SK-N-SH treated with all-trans-retinoic acid at 6 μM for 48 hours (cell line): ENCODE results near the gene PCDHGB5.

Experiments
- ATAC-seq: fragments of 200-7000 bp; cut with Tn5 transposase; 3 replicates; pipeline ENCODE4 v1.9.1; 2020; ENCODE audit warnings: mild to moderate bottlenecking, moderate library complexity
- ARNTL ChIP-seq: fragments of 450-650 bp; formaldehyde crosslinking; IDR thresholded peaks from 2 replicates; pipeline ENCODE4 v1.5.0; 2020; ENCODE audit warnings: low read depth, mild to moderate bottlenecking, moderate library complexity, borderline replicate concordance
- GLIS3 ChIP-seq: fragments of 250-450 bp; sonication (Bioruptor Pico); IDR thresholded peaks from 2 replicates; pipeline ENCODE4 v1.5.0; 2020; ENCODE audit warnings: mild to moderate bottlenecking, moderate library complexity
- ISL1 ChIP-seq: fragments of 250-450 bp; sonication (Bioruptor Pico); IDR thresholded peaks from 2 replicates; pipeline ENCODE4 v2.1.2; 2022; ENCODE audit warnings: mild to moderate bottlenecking, moderate library complexity
- OSR1 ChIP-seq: fragments of 250-450 bp; sonication (Bioruptor Pico); IDR thresholded peaks from 2 replicates; pipeline ENCODE4 v1.8.0; 2022; ENCODE audit warnings: moderate library complexity, mild to moderate bottlenecking, inconsistent platforms
- PATZ1 ChIP-seq: fragments of 250-450 bp; sonication (Bioruptor Pico); IDR thresholded peaks from 2 replicates; pipeline ENCODE4 v1.8.0; 2020; ENCODE audit warnings: mild to moderate bottlenecking, moderate library complexity, borderline replicate concordance
- POU6F1 ChIP-seq: fragments of 250-450 bp; sonication (Bioruptor Pico); IDR thresholded peaks from 2 replicates; pipeline ENCODE4 v1.8.0; 2021; ENCODE audit warnings: low read depth, mild to moderate bottlenecking, moderate library complexity, borderline replicate concordance
- PPARA ChIP-seq: fragments of 250-450 bp; sonication (Bioruptor Pico); IDR thresholded peaks from 2 replicates; pipeline ENCODE4 v1.5.0; 2020; ENCODE audit warnings: mild to moderate bottlenecking, borderline replicate concordance
- RARB ChIP-seq: fragments of 250-450 bp; sonication (Bioruptor Pico); IDR thresholded peaks from 2 replicates; pipeline ENCODE4 v1.8.0; 2021; ENCODE audit warnings: mild to moderate bottlenecking, moderate library complexity
- SNAI2 ChIP-seq: fragments of 250-450 bp; sonication (Bioruptor Pico); IDR thresholded peaks from 2 replicates; pipeline ENCODE4 v1.5.0; 2020; ENCODE audit warnings: mild to moderate bottlenecking, moderate library complexity
- TOX ChIP-seq: fragments of 250-450 bp; sonication (Bioruptor Pico); IDR thresholded peaks from 2 replicates; pipeline ENCODE4 v1.8.0; 2021; ENCODE audit warnings: mild to moderate bottlenecking, moderate library complexity, borderline replicate concordance
- ZC3H10 ChIP-seq: fragments of 250-450 bp; sonication (Bioruptor Pico); IDR thresholded peaks from 2 replicates; pipeline ENCODE4 v1.5.1; 2021; ENCODE audit warnings: mild to moderate bottlenecking, moderate library complexity
- ZFP3 ChIP-seq: fragments of 250-450 bp; sonication (Bioruptor Pico); IDR thresholded peaks from 2 replicates; pipeline ENCODE4 v1.5.0; 2020; ENCODE audit warnings: mild to moderate bottlenecking, moderate library complexity
- ZFP30 ChIP-seq: fragments of 450-650 bp; formaldehyde crosslinking; IDR thresholded peaks from 2 replicates; pipeline ENCODE4 v1.5.0; 2022; ENCODE audit warnings: mild to moderate bottlenecking, moderate library complexity
- ZNF565 ChIP-seq: fragments of 450-650 bp; formaldehyde crosslinking; conservative IDR thresholded peaks from 2 replicates; pipeline ENCODE4 v1.5.0; 2020; ENCODE audit warnings: low read depth, mild to moderate bottlenecking, moderate library complexity
- TF ChIP-seq, protein P1 (sequence below): fragments of 250-450 bp; sonication (Bioruptor Pico); IDR thresholded peaks from 2 replicates; pipeline ENCODE4 v1.5.1; 2020; ENCODE audit warnings: low read depth, mild to moderate bottlenecking, moderate library complexity
- TF ChIP-seq, protein P2 (sequence below): fragments of 250-450 bp; sonication (Bioruptor Pico); IDR thresholded peaks from 2 replicates; pipeline ENCODE4 v1.5.0; 2020; ENCODE audit warnings: mild to moderate bottlenecking, moderate library complexity

PCDHGB5 gene

GRCh38 chr5:141440341-141440740 lies 42.6 kb downstream of the PCDHGB5 start:
- no peak for ATAC-seq
- TF ChIP-seq ZFP30 = no peak
- no peak for TF ChIP-seq ZFP3
- TF ChIP-seq ZNF565 (CRISPR knock-in tag) = no peak
- TF ChIP-seq PATZ1 (CRISPR knock-in tag) = no peak
- no peak for TF ChIP-seq ARNTL (CRISPR knock-in tag)
- TF ChIP-seq POU6F1 (CRISPR knock-in tag) = no peak
- TF ChIP-seq, protein P1, sequence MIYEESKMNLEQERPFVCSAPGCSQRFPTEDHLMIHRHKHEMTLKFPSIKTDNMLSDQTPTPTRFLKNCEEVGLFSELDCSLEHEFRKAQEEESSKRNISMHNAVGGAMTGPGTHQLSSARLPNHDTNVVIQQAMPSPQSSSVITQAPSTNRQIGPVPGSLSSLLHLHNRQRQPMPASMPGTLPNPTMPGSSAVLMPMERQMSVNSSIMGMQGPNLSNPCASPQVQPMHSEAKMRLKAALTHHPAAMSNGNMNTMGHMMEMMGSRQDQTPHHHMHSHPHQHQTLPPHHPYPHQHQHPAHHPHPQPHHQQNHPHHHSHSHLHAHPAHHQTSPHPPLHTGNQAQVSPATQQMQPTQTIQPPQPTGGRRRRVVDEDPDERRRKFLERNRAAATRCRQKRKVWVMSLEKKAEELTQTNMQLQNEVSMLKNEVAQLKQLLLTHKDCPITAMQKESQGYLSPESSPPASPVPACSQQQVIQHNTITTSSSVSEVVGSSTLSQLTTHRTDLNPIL (CRISPR knock-in tag) = no peak
- no peak for TF ChIP-seq TOX (CRISPR knock-in tag)
- TF ChIP-seq ISL1 (CRISPR knock-in tag) = no peak
- TF ChIP-seq OSR1 (CRISPR knock-in tag) = no peak
- no peak for TF ChIP-seq GLIS3 (CRISPR knock-in tag)
- no peak for TF ChIP-seq SNAI2 (CRISPR knock-in tag)
- TF ChIP-seq ZC3H10 (CRISPR knock-in tag) = no peak
- TF ChIP-seq PPARA (CRISPR knock-in tag) = no peak
- TF ChIP-seq, all 23 proteins: peak for 0

DNA sequence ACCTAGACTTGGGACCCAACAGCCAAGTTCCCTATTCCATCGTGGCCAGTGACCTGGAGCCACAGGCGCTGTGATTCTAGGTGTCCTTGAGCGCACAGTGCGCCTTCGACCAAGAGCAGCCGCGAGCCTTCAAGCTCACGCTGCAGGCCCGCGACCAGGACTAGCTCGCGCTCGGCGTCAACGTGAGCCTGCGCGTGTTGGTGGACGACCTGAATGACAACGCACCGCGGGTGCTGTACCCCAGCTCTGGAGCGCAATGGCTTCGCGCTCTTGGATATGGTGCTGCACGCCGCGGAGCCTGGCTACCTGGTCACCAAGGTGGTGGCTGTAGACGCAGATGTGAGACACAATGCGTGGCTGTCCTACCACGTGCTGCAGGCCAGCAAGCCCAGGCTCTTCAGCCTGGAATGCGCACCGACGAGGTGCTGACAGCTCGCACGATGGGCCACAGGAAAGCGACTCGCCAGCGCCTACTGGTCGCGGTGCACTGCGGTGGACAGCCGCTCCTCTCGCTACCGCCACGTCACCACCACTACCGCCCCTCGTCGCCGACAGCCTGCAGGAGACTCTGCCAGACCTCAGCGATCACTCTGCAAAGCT lies 43.9 kb downstream of the PCDHGB5 start:
- no peak for TF ChIP-seq RARB (CRISPR knock-in tag)
- no peak for TF ChIP-seq PPARA (CRISPR knock-in tag)
- TF ChIP-seq TOX (CRISPR knock-in tag) = no peak
- TF ChIP-seq ISL1 (CRISPR knock-in tag) = no peak
- TF ChIP-seq, protein P2, sequence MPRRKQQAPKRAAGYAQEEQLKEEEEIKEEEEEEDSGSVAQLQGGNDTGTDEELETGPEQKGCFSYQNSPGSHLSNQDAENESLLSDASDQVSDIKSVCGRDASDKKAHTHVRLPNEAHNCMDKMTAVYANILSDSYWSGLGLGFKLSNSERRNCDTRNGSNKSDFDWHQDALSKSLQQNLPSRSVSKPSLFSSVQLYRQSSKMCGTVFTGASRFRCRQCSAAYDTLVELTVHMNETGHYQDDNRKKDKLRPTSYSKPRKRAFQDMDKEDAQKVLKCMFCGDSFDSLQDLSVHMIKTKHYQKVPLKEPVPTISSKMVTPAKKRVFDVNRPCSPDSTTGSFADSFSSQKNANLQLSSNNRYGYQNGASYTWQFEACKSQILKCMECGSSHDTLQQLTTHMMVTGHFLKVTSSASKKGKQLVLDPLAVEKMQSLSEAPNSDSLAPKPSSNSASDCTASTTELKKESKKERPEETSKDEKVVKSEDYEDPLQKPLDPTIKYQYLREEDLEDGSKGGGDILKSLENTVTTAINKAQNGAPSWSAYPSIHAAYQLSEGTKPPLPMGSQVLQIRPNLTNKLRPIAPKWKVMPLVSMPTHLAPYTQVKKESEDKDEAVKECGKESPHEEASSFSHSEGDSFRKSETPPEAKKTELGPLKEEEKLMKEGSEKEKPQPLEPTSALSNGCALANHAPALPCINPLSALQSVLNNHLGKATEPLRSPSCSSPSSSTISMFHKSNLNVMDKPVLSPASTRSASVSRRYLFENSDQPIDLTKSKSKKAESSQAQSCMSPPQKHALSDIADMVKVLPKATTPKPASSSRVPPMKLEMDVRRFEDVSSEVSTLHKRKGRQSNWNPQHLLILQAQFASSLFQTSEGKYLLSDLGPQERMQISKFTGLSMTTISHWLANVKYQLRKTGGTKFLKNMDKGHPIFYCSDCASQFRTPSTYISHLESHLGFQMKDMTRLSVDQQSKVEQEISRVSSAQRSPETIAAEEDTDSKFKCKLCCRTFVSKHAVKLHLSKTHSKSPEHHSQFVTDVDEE (CRISPR knock-in tag) = no peak
- ATAC-seq = no peak
